Smooth muscle cell (in vitro differentiated cells): Measurements from ENCODE around the gene ZNF236. TPM values are rescaled to one million over a fixed set of nuclear protein-coding genes. Genes with fewer than 3 reads are reported as not detected.
A peak's percentile ranks its signal among the peaks of the same experiment; 100 is the strongest.
"Not testable (repeated sequence)": the region's sequence is repeated elsewhere in the genome, so short reads cannot be mapped to it uniquely, and the experiment has no call there.

ENCODE experiments used
- DNase-seq: peaks from one replicate; lab custom pipeline; 2025; ENCODE audit not compliant: unreplicated experiment; lab: John Stamatoyannopoulos, UW
- H2AFZ ChIP-seq: fragments of 200-600 bp; sonication (generic); 2 replicates; pipeline ENCODE4 v1.6.0; 2016; ENCODE audit warnings: antibody characterized with exemption, low read depth, mild to moderate bottlenecking
- H3F3A ChIP-seq: fragments of 200-600 bp; sonication (generic); 2 replicates; pipeline ENCODE4 v1.6.0; 2017; ENCODE audit warnings: antibody characterized with exemption, low read depth
- H3K27ac ChIP-seq: fragments of 200-600 bp; sonication (generic); 2 replicates; pipeline ENCODE4 v1.5.1; 2016; ENCODE audit warnings: low read depth, mild to moderate bottlenecking
- H3K27me3 ChIP-seq: fragments of 200-600 bp; sonication (generic); 2 replicates; pipeline ENCODE4 v1.6.1; 2016; ENCODE audit warnings: low read depth, mild to moderate bottlenecking
- H3K36me3 ChIP-seq: fragments of 200-600 bp; sonication (generic); 2 replicates; pipeline ENCODE4 v1.5.1; 2016; ENCODE audit warnings: low read depth
- H3K4me1 ChIP-seq: fragments of 200-600 bp; sonication (generic); 2 replicates; pipeline ENCODE4 v1.5.1; 2016; ENCODE audit warnings: low read depth
- H3K4me2 ChIP-seq: fragments of 200-600 bp; sonication (generic); 2 replicates; pipeline ENCODE4 v1.6.0; 2016; ENCODE audit warnings: mild to moderate bottlenecking
- H3K4me3 ChIP-seq: fragments of 200-600 bp; sonication (generic); 2 replicates; pipeline ENCODE4 v1.5.1; 2016; ENCODE audit warnings: mild to moderate bottlenecking
- H3K79me2 ChIP-seq: fragments of 200-600 bp; sonication (generic); 2 replicates; pipeline ENCODE4 v1.6.0; 2016; ENCODE audit warnings: low read depth, mild to moderate bottlenecking
- H3K9ac ChIP-seq: fragments of 200-600 bp; sonication (generic); 2 replicates; pipeline ENCODE4 v1.6.0; 2016; ENCODE audit warnings: low read depth
- H3K9me3 ChIP-seq: fragments of 200-600 bp; sonication (generic); replicated peaks from 2 replicates; pipeline ENCODE4 v1.5.1; 2016; ENCODE audit warnings: low read depth
- H4K20me1 ChIP-seq: fragments of 200-600 bp; sonication (generic); 2 replicates; pipeline ENCODE4 v1.6.0; 2016; ENCODE audit warnings: low read depth
- CTCF ChIP-seq: fragments of 200-600 bp; sonication (generic); IDR thresholded peaks from 2 replicates; pipeline ENCODE4 v1.5.1; 2017; ENCODE audit warnings: borderline replicate concordance, mild to moderate bottlenecking, antibody characterized with exemption; ENCODE audit not compliant: insufficient read depth, poor library complexity, severe bottlenecking
- WGBS: methylation state at CpG from one replicate; pipeline ENCODE4 v1.1.7; 2016; ENCODE audit warnings: low lambda C conversion rate; 5-methylcytosine and 5-hydroxymethylcytosine counted together
- polyA plus RNA-seq: library from polyadenylated mRNA; unstranded; fragments of >200 nt; fragmentation: Nextera tagmentation; extraction: Ambion mirVana; gene quantifications from 2 replicates; pipeline ENCODE4 v1.2.1, GENCODE V29; 2016
- total RNA-seq: library from RNA; depleted of rRNA; stranded (reverse); fragments of >200 nt; gene quantifications from 2 replicates; pipeline ENCODE4 v1.2.3, GENCODE V29; 2014

The ZNF236 gene
- total and polyA plus RNA-seq, 2 experiments from 2014 or later, result 4.1 to 6.2 TPM

DNA sequence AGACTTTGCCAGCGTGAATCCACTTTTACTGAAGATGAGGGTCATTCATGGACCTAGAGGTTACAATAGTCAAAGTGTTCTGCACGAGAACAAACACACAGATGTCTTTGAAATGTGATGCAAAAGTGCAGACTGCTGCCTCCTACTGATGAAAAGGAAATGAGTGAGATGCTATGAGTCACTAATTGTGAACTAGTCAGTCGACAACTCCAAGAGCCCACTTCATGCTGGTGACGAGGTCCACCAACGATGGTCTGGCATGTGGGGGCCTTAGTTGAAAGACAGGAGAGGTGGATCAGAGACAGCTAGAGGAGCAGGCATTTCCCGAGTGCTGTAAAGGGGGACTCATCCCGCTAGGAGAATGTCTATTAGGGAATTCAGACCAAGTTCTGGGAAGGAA is 17.1 kb upstream of the ZNF236 start:
- no peaks in the 10 kb centered on the region for H3K79me2 ChIP-seq

DNA sequence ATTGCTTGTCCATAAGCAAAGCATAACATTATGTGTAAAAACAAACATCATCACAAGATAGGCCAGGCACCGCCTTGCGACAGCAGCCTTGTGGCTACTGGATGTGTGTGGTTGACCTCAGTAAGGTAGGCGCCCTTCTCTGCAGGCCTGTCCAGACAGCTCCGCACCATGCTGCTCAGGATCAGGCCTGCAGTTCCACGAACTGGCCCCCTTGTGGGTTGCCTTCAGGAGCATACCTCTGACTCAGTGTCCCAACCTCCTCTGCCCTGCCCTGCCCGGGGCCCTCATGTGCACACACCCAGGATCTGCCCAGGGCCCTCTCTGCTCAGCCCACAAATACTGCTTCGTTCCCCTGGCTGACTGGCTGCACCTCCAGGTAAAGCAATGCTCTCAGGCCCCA is 16.1 kb upstream of the ZNF236 start:
- TF ChIP-seq CTCF, result no peak
- Histone ChIP-seq H3K27me3 (no peaks in the 10 kb centered on the region), H3K4me3 (no peak overlapping the region), H4K20me1 (no peaks in the 10 kb centered on the region), H3K36me3 (no peaks in the 10 kb centered on the region), H3K79me2 (no peaks in the 10 kb centered on the region), H3F3A (no peaks in the 10 kb centered on the region), H3K27ac (no peak overlapping the region), H2AFZ (no peak overlapping the region), H3K9ac (no peak overlapping the region), H3K4me1 (no peaks in the 10 kb centered on the region), H3K9me3 (no peaks in the 10 kb centered on the region), H3K4me2 (no peak overlapping the region)
- DNase-seq, result no peak
- 85% methylated on average over 7 of the region's 7 CpGs for WGBS

More for the DNA sequence above, 17.1 kb upstream of the ZNF236 start:
- no peak overlapping the region for H3K4me3 ChIP-seq
- TF ChIP-seq CTCF, result peak; percentile 19
- H3K27ac ChIP-seq, result no peak overlapping the region
- no peak overlapping the region for H3K9ac ChIP-seq
- no peak for DNase-seq
- H3K36me3 ChIP-seq, result no peaks in the 10 kb centered on the region
- no peaks in the 10 kb centered on the region for H3K9me3 ChIP-seq
- H3K4me1 ChIP-seq, result no peaks in the 10 kb centered on the region
- no peak overlapping the region for H3K4me2 ChIP-seq
- no peak overlapping the region for H2AFZ ChIP-seq
- 51% methylated on average over 7 of the region's 7 CpGs for WGBS
- H3K27me3 ChIP-seq, result no peaks in the 10 kb centered on the region
- H3F3A ChIP-seq, result no peaks in the 10 kb centered on the region
- H4K20me1 ChIP-seq, result no peaks in the 10 kb centered on the region

- DNase-seq, result no peak
- no peaks in the 10 kb centered on the region for H3K9me3 ChIP-seq
- H2AFZ ChIP-seq, result no peak overlapping the region
- H3K27ac ChIP-seq, result no peak overlapping the region
- 96% methylated on average over 10 of the region's 10 CpGs for WGBS
- no peaks in the 10 kb centered on the region for H3K79me2 ChIP-seq
- H3K4me2 ChIP-seq, result no peak overlapping the region
- H3K27me3 ChIP-seq, result no peaks in the 10 kb centered on the region
- H3F3A ChIP-seq, result no peaks in the 10 kb centered on the region
- H3K4me1 ChIP-seq, result no peaks in the 10 kb centered on the region
- no peak overlapping the region for H3K4me3 ChIP-seq
- no peaks in the 10 kb centered on the region for H3K36me3 ChIP-seq
- H4K20me1 ChIP-seq, result no peaks in the 10 kb centered on the region
- no peak overlapping the region for H3K9ac ChIP-seq
- no peak for TF ChIP-seq CTCF
Observed at GRCh38 chr18:76808561-76808960, 13.8 kb upstream of the ZNF236 start.

- H3K27me3 ChIP-seq, H3K9me3 ChIP-seq, H3K4me1 ChIP-seq, H4K20me1 ChIP-seq, H3K36me3 ChIP-seq, H3K4me3 ChIP-seq, H3K4me2 ChIP-seq, DNase-seq, H3K27ac ChIP-seq, H3K79me2 ChIP-seq, H3F3A ChIP-seq, H3K9ac ChIP-seq, H2AFZ ChIP-seq: not testable (repeated sequence)
- WGBS, result 94% methylated on average over 7 of the region's 7 CpGs
Observed at GRCh38 chr18:76811530-76811929, 10.8 kb upstream of the ZNF236 start.
